SK-N-SH (cell line): ENCODE measurements around the gene CSNK1D. TPM values are rescaled to one million over a fixed set of nuclear protein-coding genes. Genes with fewer than 3 reads are reported as not detected.
A peak's percentile ranks its signal among the peaks of the same experiment; 100 is the strongest.

Experiments
- CTCF ChIA-PET: fragments of 300-600, 350-600 bp; formaldehyde crosslinking; extraction: SDS; loops from one replicate; lab custom pipeline; 2021; lab: Yijun Ruan, JAX
- POLR2A ChIA-PET: fragments of 350-600 bp; sonication (Branson Sonifier 250); formaldehyde crosslinking; extraction: SDS; loops from one replicate; lab custom pipeline; 2020; ENCODE audit warnings: antibody characterized with exemption, inconsistent platforms; lab: Yijun Ruan, JAX
- DNase-seq: peaks from one replicate; pipeline ENCODE4 v3.0.0; 2012
- H2AFZ ChIP-seq: fragments of 200-600 bp; sonication (generic); 2 replicates; pipeline ENCODE4 v1.8.1; 2016; ENCODE audit warnings: antibody characterized with exemption, mild to moderate bottlenecking, low read depth
- H3F3A ChIP-seq: fragments of 200-600 bp; sonication (generic); replicated peaks from 2 replicates; pipeline ENCODE3; 2016; ENCODE audit warnings: antibody characterized with exemption, mild to moderate bottlenecking; ENCODE audit not compliant: insufficient read depth
- H3K27ac ChIP-seq, 2 experiments: fragments of 200-500 bp in 1 of 2; fragments of 200-600 bp in 1 of 2; sonication (Bioruptor generic) in 1 of 2; sonication (generic), shearing (Covaris generic) in 1 of 2; 2 replicates each; pipeline versions ENCODE4 v1.5.1 to v1.6.1; 2014 to 2016; ENCODE audit warnings: low read depth in 2 of 2, inconsistent platforms in 1 of 2, low read length in 1 of 2, mild to moderate bottlenecking in 1 of 2, mixed read lengths in 1 of 2
- H3K27me3 ChIP-seq: fragments of 200-600 bp; sonication (generic), shearing (Covaris generic); 2 replicates; pipeline ENCODE4 v1.6.1; 2016; ENCODE audit warnings: mixed run types; ENCODE audit not compliant: insufficient read depth
- H3K36me3 ChIP-seq, 2 experiments: fragments of 200-500 bp in 1 of 2; fragments of 200-600 bp in 1 of 2; sonication (Bioruptor generic) in 1 of 2; sonication (generic) in 1 of 2; replicated peaks in 1 of 2; 2 replicates each; pipeline versions ENCODE3 to v1.5.1; 2014 to 2016; ENCODE audit warnings: low read length in 1 of 2, mild to moderate bottlenecking in 1 of 2; ENCODE audit not compliant: insufficient read depth in 2 of 2, control insufficient read depth in 1 of 2
- H3K4me1 ChIP-seq, 2 experiments: fragments of 200-500 bp in 1 of 2; fragments of 200-600 bp in 1 of 2; sonication (Bioruptor generic) in 1 of 2; sonication (generic), shearing (Covaris generic) in 1 of 2; 2 replicates each; pipeline versions ENCODE4 v1.5.1 to v1.6.1; 2014 to 2016; ENCODE audit warnings: low read depth in 1 of 2, low read length in 1 of 2, mixed run types in 1 of 2; ENCODE audit not compliant: insufficient read depth in 2 of 2, control insufficient read depth in 1 of 2
- H3K4me2 ChIP-seq: fragments of 200-600 bp; sonication (generic), shearing (Covaris generic); 2 replicates; pipeline ENCODE4 v1.6.1; 2017; ENCODE audit warnings: mixed run types
- H3K4me3 ChIP-seq, 2 experiments: fragments of 200-500 bp in 1 of 2; fragments of 200-600 bp in 1 of 2; sonication (Bioruptor generic) in 1 of 2; sonication (generic), shearing (Covaris generic) in 1 of 2; 2 replicates each; pipeline versions ENCODE4 v1.5.1 to v1.8.1; 2014 to 2016; ENCODE audit warnings: low read depth in 2 of 2, inconsistent platforms in 1 of 2, low read length in 1 of 2, mild to moderate bottlenecking in 1 of 2, mixed read lengths in 1 of 2, moderate library complexity in 1 of 2
- H3K79me2 ChIP-seq: fragments of 200-600 bp; sonication (generic); 2 replicates; pipeline ENCODE4 v1.8.1; 2017; ENCODE audit warnings: mild to moderate bottlenecking; ENCODE audit not compliant: insufficient read depth
- H3K9ac ChIP-seq: fragments of 200-600 bp; sonication (generic); 2 replicates; pipeline ENCODE4 v1.6.1; 2017; ENCODE audit warnings: mixed run types
- H3K9me2 ChIP-seq: fragments of 200-600 bp; sonication (generic); 2 replicates; pipeline ENCODE4 v1.6.1; 2017; ENCODE audit warnings: mixed run types
- H3K9me3 ChIP-seq: fragments of 200-600 bp; sonication (generic); 2 replicates; pipeline ENCODE4 v1.6.1; 2017; ENCODE audit warnings: mixed run types, mild to moderate bottlenecking, moderate library complexity
- H4K20me1 ChIP-seq: fragments of 200-600 bp; sonication (generic); 2 replicates; pipeline ENCODE4 v1.6.1; 2017; ENCODE audit warnings: mild to moderate bottlenecking, mixed run types; ENCODE audit not compliant: insufficient read depth
- CHD2 ChIP-seq: fragments of 150-350 bp; IDR thresholded peaks from 2 replicates; pipeline ENCODE4 v1.6.1; 2018; ENCODE audit warnings: low read length; ENCODE audit not compliant: partially characterized antibody
- ELF1 ChIP-seq: IDR thresholded peaks from 2 replicates; pipeline ENCODE4 v1.4.0; 2012
- EP300 ChIP-seq, 2 experiments: IDR thresholded peaks; 2 replicates each; pipeline versions ENCODE4 v1.4.0 to v1.6.1; 2012; ENCODE audit warnings: borderline replicate concordance in 1 of 2, low read depth in 1 of 2, low read length in 1 of 2
- FOSL2 ChIP-seq: IDR thresholded peaks from 2 replicates; pipeline ENCODE4 v1.4.0; 2012; ENCODE audit warnings: low read depth, mild to moderate bottlenecking, moderate library complexity, borderline replicate concordance
- FOXM1 ChIP-seq: IDR thresholded peaks from 2 replicates; pipeline ENCODE4 v1.4.0; 2012; ENCODE audit warnings: low read depth, mild to moderate bottlenecking
- GABPA ChIP-seq: IDR thresholded peaks from 2 replicates; pipeline ENCODE4 v1.4.0; 2012; ENCODE audit warnings: low read depth, mild to moderate bottlenecking
- GATA2 ChIP-seq: sonication (generic); formaldehyde crosslinking; IDR thresholded peaks from 2 replicates; pipeline ENCODE4 v1.5.0; 2020; ENCODE audit warnings: mild to moderate bottlenecking, missing genetic modification reagents
- JUND ChIP-seq: IDR thresholded peaks from 2 replicates; pipeline ENCODE4 v1.4.0; 2012
- MEF2A ChIP-seq: IDR thresholded peaks from 2 replicates; pipeline ENCODE4 v1.4.0; 2012; ENCODE audit warnings: low read depth, borderline replicate concordance
- MXI1 ChIP-seq: IDR thresholded peaks from 2 replicates; pipeline ENCODE4 v1.6.1; 2012; ENCODE audit warnings: mild to moderate bottlenecking, low read depth, low read length, improper control_type of control experiment
- RAD21 ChIP-seq: IDR thresholded peaks from 2 replicates; pipeline ENCODE4 v1.6.1; 2012; ENCODE audit warnings: mild to moderate bottlenecking, low read length
- RXRA ChIP-seq: IDR thresholded peaks from 2 replicates; pipeline ENCODE4 v1.4.0; 2012; ENCODE audit warnings: low read depth, mild to moderate bottlenecking, borderline replicate concordance
- SMC3 ChIP-seq: IDR thresholded peaks from 2 replicates; pipeline ENCODE4 v1.6.1; 2012; ENCODE audit warnings: low read depth, low read length, improper control_type of control experiment
- TAF1 ChIP-seq: IDR thresholded peaks from 2 replicates; pipeline ENCODE4 v1.6.1; 2012; ENCODE audit warnings: low read depth, mild to moderate bottlenecking, low read length, moderate library complexity, borderline replicate concordance
- TCF12 ChIP-seq: IDR thresholded peaks from 2 replicates; pipeline ENCODE4 v1.4.0; 2012
- TEAD4 ChIP-seq: IDR thresholded peaks from 2 replicates; pipeline ENCODE4 v1.4.0; 2012; ENCODE audit warnings: mild to moderate bottlenecking, borderline replicate concordance; ENCODE audit not compliant: insufficient read depth
- YY1 ChIP-seq: IDR thresholded peaks from 2 replicates; pipeline ENCODE4 v1.4.0; 2012; ENCODE audit warnings: low read depth, mild to moderate bottlenecking
- WGBS: methylation state at CpG from one replicate; pipeline ENCODE4 v1.1.6; 2017; ENCODE audit warnings: low lambda C conversion rate; 5-methylcytosine and 5-hydroxymethylcytosine counted together
- polyA plus RNA-seq, 3 experiments: library from polyadenylated mRNA; depleted of rRNA; stranded (reverse); fragments of >200 nt; gene quantifications; 2 replicates each; pipeline ENCODE4 v1.2.3, GENCODE V29; 2012
- TF ChIP-seq, protein P1 (sequence below): IDR thresholded peaks from 2 replicates; pipeline ENCODE4 v1.4.0; 2012; ENCODE audit warnings: low read depth, borderline replicate concordance
- TF ChIP-seq, protein P2 (sequence below): IDR thresholded peaks from 2 replicates; pipeline ENCODE4 v1.6.1; 2012; ENCODE audit warnings: mild to moderate bottlenecking, low read depth, low read length, moderate library complexity
- TF ChIP-seq, protein P3 (sequence below): fragments of 150-350 bp; IDR thresholded peaks from 2 replicates; pipeline ENCODE4 v1.6.1; 2017; ENCODE audit warnings: antibody characterized with exemption, low read length, low read depth, borderline replicate concordance
- TF ChIP-seq, protein P4 (sequence below): IDR thresholded peaks from 2 replicates; pipeline ENCODE4 v1.4.0; 2012; ENCODE audit warnings: low read depth
- TF ChIP-seq, protein P5 (sequence below): IDR thresholded peaks from 2 replicates; pipeline ENCODE4 v1.4.0; 2012; ENCODE audit warnings: low read depth, borderline replicate concordance

Gene CSNK1D
- polyA plus RNA-seq, 1 of the 3 experiments (the other 2 are of a cell fraction) = 216 TPM

DNA sequence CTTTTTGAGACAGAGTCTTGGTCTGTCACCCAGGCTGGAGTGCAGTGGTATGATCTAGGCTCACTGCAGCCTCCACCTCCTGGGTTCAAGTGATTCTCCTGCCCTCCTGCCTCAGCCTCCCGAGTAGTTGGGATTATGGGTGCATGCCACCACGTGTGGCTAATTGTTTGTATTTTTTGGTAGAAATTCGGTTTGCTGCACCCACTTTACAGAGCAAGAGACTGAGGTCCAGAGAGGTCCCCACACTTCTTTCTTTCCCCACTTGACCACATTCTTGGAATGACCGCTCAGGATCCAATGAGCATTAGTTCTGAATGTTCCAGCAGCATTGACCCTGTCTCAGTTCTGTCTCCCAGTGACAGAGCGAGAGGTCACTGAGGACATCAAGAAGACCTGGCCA, 50.0 kb downstream of the CSNK1D start (continued):
- TF ChIP-seq, protein P1, sequence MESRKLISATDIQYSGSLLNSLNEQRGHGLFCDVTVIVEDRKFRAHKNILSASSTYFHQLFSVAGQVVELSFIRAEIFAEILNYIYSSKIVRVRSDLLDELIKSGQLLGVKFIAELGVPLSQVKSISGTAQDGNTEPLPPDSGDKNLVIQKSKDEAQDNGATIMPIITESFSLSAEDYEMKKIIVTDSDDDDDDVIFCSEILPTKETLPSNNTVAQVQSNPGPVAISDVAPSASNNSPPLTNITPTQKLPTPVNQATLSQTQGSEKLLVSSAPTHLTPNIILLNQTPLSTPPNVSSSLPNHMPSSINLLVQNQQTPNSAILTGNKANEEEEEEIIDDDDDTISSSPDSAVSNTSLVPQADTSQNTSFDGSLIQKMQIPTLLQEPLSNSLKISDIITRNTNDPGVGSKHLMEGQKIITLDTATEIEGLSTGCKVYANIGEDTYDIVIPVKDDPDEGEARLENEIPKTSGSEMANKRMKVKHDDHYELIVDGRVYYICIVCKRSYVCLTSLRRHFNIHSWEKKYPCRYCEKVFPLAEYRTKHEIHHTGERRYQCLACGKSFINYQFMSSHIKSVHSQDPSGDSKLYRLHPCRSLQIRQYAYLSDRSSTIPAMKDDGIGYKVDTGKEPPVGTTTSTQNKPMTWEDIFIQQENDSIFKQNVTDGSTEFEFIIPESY = no peak
- TF ChIP-seq MXI1 (no peak), EP300 (IDR thresholded peaks at IDR 0.05; ENCODE audit: borderline replicate concordance in 1 of 2, low read depth in 1 of 2, low read length in 1 of 2) (no peak), RXRA (no peak), TEAD4 (no peak), TCF12 (no peak), YY1 (no peak), CHD2 (no peak)
- TF ChIP-seq, protein P2, sequence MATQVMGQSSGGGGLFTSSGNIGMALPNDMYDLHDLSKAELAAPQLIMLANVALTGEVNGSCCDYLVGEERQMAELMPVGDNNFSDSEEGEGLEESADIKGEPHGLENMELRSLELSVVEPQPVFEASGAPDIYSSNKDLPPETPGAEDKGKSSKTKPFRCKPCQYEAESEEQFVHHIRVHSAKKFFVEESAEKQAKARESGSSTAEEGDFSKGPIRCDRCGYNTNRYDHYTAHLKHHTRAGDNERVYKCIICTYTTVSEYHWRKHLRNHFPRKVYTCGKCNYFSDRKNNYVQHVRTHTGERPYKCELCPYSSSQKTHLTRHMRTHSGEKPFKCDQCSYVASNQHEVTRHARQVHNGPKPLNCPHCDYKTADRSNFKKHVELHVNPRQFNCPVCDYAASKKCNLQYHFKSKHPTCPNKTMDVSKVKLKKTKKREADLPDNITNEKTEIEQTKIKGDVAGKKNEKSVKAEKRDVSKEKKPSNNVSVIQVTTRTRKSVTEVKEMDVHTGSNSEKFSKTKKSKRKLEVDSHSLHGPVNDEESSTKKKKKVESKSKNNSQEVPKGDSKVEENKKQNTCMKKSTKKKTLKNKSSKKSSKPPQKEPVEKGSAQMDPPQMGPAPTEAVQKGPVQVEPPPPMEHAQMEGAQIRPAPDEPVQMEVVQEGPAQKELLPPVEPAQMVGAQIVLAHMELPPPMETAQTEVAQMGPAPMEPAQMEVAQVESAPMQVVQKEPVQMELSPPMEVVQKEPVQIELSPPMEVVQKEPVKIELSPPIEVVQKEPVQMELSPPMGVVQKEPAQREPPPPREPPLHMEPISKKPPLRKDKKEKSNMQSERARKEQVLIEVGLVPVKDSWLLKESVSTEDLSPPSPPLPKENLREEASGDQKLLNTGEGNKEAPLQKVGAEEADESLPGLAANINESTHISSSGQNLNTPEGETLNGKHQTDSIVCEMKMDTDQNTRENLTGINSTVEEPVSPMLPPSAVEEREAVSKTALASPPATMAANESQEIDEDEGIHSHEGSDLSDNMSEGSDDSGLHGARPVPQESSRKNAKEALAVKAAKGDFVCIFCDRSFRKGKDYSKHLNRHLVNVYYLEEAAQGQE = no peak

DNA sequence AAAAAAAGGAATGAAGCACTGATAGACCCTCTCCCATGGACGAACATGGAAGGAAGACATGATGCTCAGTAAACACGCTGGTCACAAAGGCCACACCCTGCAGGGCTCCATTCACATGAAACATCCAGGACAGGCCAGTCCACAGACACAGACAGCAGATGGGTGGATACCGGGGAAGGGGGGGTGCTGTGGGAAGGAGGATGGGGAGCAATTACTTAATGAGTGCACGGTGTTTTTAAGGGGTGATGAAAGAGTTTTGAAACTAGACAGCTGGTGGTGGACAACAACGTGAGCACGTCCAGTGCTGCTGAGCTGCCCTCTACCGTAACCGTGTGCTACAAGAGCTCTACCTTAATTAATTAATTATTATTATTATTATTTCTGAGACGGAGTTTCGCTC, 50.7 kb downstream of the CSNK1D start:
- ChIA-PET CTCF (interaction anchor here (0.7 to 1.0 kb wide), 2 partner anchors 13 to 17 kb away, joined by 3 to 5 read pairs; no protein-coding TSS in a partner anchor), POLR2A (no interaction called here)
- no peak overlapping the region for H2AFZ ChIP-seq
- no peaks in the 10 kb centered on the region for H3K9me3 ChIP-seq
- no peak overlapping the region for H3K4me2 ChIP-seq
- H3K9me2 ChIP-seq = no peaks in the 10 kb centered on the region
- no peak overlapping the region for H3K4me3 ChIP-seq
- 76% methylated on average over 10 of the region's 10 CpGs for WGBS
- H3K36me3 ChIP-seq = no peaks in the 10 kb centered on the region
- H3K79me2 ChIP-seq = peaks cover 18% of the 10 kb centered on the region; the same call in 1 of the 2 replicates
- H3K4me1 ChIP-seq = peaks cover 2 to 11% of the 10 kb centered on the region in 2 experiments; a peak in 3 of 4 replicates
- DNase-seq = peak; percentile 41
- H3K27ac ChIP-seq = no peak overlapping the region
- H4K20me1 ChIP-seq = no peaks in the 10 kb centered on the region
- H3K27me3 ChIP-seq = no peaks in the 10 kb centered on the region
- H3F3A ChIP-seq = peaks cover 9% of the 10 kb centered on the region
- no peak overlapping the region for H3K9ac ChIP-seq
- TF ChIP-seq FOXM1 (no peak), TEAD4 (no peak), TAF1 (no peak), MEF2A (no peak), SMC3 (no peak), MXI1 (no peak), FOSL2 (no peak), RAD21 (no peak), ELF1 (no peak), GATA2 (CRISPR knock-in tag) (no peak), RXRA (no peak), GABPA (no peak), JUND (no peak)
- TF ChIP-seq, protein P3, sequence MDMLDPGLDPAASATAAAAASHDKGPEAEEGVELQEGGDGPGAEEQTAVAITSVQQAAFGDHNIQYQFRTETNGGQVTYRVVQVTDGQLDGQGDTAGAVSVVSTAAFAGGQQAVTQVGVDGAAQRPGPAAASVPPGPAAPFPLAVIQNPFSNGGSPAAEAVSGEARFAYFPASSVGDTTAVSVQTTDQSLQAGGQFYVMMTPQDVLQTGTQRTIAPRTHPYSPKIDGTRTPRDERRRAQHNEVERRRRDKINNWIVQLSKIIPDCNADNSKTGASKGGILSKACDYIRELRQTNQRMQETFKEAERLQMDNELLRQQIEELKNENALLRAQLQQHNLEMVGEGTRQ = no peak
- TF ChIP-seq, protein P4, sequence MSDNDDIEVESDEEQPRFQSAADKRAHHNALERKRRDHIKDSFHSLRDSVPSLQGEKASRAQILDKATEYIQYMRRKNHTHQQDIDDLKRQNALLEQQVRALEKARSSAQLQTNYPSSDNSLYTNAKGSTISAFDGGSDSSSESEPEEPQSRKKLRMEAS = no peak
- TF ChIP-seq, protein P2 = no peak
- TF ChIP-seq, protein P5, sequence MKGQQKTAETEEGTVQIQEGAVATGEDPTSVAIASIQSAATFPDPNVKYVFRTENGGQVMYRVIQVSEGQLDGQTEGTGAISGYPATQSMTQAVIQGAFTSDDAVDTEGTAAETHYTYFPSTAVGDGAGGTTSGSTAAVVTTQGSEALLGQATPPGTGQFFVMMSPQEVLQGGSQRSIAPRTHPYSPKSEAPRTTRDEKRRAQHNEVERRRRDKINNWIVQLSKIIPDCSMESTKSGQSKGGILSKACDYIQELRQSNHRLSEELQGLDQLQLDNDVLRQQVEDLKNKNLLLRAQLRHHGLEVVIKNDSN = no peak
